HG03521 (cell line): ENCODE data around the gene SH3BGRL2.
"Not testable (repeated sequence)": the region's sequence is repeated elsewhere in the genome, so short reads cannot be mapped to it uniquely, and the experiment has no call there.

ENCODE experiments used
- ATAC-seq: cut with Tn5 transposase; IDR thresholded peaks from one replicate; pipeline ENCODE4 v1.9.1; 2021; ENCODE audit warnings: mild to moderate bottlenecking, moderate library complexity; ENCODE audit not compliant: unreplicated experiment

SH3BGRL2 gene

GRCh38 chr6:79647741-79648140, 16.6 kb downstream of the SH3BGRL2 start:
- no peak for ATAC-seq

- no peak for ATAC-seq
These were observed 17.2 kb downstream of the SH3BGRL2 start for GRCh38 chr6:79648328-79648727.

DNA sequence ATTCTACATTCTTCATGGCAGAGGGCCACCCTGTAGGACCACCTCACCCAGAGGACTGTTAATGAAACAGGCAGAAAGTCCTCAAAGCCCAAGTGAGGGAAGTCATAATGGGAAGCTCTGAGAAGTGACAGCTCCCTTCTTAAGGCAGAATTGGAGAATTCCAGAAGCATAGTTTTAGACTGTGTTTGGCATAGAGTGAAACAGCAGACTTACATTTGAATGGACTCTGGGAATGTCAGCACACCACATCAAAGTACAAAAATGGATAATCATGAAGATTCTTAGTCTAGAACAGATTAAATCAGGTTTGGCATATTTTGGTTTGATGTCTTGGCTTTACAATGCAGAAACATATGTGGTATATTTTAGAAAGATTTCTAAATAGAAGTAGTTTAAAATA, 17.9 kb downstream of the SH3BGRL2 start:
- ATAC-seq, result no peak

- no peak for ATAC-seq
These were observed 19.8 kb downstream of the SH3BGRL2 start for GRCh38 chr6:79650950-79651349.

DNA sequence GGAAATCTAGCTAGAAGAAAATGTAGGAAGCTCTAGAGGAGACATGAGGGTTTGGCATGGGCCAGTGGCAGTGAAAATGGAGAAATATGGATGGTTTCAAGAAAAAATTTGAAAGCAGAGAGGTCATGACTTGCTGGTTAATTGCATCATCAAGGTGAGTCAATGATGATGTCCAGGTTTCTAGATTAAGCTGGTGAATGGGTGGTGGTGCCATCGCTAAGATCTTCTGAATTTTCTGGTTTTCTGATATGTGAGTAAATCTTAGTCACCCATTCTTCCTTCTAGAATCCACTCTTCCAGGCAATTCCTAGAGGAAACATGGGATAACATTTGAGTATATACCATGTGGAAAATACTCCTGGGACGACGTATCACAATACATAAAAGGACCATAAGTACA, 25.0 kb downstream of the SH3BGRL2 start:
- ATAC-seq, result no peak

GRCh38 chr6:79657238-79657637, 26.1 kb downstream of the SH3BGRL2 start:
- ATAC-seq, result no peak

GRCh38 chr6:79663655-79664054, 32.5 kb downstream of the SH3BGRL2 start:
- ATAC-seq, result not testable (repeated sequence)

DNA sequence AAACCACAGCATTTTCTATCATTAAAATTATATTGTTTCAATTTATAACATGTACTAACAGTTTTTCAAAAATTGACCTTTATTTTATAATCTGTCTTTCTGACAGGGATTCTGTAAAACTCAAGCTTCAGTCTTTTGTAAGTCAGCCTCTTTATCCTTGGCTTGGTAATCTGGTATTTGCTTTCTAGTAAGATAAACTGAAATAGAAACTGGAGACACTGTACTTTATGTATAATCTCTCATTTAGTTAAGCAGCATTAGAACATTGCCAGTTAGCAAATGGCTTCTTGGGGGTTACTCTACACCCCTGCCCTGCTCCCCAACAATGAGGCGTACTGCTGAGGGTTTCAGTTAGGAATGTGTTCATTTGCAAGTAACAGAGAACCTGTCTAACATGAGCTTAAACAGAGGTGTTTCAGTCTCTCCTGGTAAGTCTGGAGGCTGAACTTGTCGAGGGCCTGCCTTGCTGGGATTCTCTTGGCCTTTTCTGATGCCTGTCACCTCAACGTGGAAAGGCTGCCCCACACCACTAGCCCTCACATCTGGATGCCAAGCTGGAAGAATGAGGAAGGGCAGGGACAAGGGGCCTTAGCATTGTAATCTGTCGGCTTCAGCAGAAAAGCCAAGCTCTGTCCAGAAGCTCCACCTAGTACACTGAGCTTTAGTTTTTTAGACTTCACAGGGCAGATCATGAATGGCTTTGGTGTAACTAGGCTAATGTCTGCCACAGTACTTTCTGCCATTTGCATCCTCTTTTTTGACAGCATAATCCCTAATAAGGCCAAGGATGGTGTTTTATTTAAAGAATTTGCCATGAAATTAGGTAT, 34.8 kb downstream of the SH3BGRL2 start:
- no peak for ATAC-seq

GRCh38 chr6:79666634-79667033, 35.5 kb downstream of the SH3BGRL2 start:
- ATAC-seq, result no peak

DNA sequence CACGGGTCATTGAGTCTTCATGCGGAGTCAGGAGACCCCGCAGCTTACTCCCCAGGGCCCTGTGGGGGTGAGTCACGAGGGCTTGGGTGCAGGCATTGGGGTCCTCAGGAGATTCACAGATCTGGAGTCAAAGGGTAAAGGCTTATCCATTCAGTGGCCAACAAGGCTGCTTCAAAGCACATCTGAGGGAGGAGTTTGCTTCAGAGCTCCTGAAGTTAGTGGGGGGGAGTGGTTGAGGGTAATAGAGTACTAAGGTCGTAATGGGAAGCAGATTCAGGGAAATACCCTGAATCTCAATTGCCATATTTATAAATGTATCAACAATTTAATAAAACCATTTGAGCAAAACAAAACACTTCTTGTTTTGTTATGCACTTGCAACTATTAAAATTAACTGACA, 37.3 kb downstream of the SH3BGRL2 start:
- no peak for ATAC-seq

- no peak for ATAC-seq
These were observed 38.6 kb downstream of the SH3BGRL2 start for GRCh38 chr6:79669766-79670165.

GRCh38 chr6:79670789-79671188, 39.7 kb downstream of the SH3BGRL2 start:
- ATAC-seq, result no peak

- ATAC-seq, result no peak
These were observed 40.6 kb downstream of the SH3BGRL2 start for GRCh38 chr6:79671600-79672266.

GRCh38 chr6:79672631-79673111, 41.5 kb downstream of the SH3BGRL2 start:
- no peak for ATAC-seq

DNA sequence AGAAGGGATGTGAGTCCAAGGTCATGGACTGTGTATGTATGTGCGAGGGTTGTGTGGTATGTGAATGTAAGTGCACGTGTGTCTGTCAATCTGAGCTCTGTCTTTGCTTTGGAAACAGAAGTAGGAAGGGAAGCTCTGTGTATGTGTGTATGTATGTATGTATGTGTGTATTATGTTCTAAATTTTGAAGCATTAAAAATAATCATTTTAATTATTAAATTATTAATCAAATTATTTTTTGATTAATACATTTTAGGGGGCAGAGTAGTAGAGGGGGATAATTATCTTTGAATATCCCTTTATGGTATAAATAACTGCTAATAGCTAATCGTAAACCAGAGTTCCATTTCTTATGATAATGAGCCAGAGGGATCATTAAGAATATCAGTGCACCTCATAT, 42.8 kb downstream of the SH3BGRL2 start:
- no peak for ATAC-seq

- no peak for ATAC-seq
These were observed 45.9 kb downstream of the SH3BGRL2 start for GRCh38 chr6:79676785-79677736.

- not testable (repeated sequence) for ATAC-seq
These were observed 51.6 kb downstream of the SH3BGRL2 start for GRCh38 chr6:79682682-79683081.

DNA sequence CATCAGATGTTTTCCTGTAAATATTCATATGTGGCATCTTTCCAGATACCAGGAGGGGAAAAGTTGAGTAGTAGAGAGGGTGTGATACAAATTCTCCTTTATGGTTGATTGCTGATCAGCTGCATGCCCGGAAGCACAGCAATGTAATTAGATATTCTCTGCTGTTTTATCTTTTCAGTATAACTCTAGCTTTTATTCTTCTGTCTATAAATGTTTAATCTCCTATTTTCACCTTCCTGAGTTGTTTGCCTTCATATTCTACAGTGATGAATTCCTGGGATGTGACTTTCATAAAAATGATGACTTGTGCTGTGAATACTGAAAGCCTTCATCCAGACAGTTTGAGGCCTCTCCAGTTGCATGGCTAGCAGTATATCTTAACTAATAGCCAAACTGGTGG, 53.7 kb downstream of the SH3BGRL2 start:
- ATAC-seq, result no peak

DNA sequence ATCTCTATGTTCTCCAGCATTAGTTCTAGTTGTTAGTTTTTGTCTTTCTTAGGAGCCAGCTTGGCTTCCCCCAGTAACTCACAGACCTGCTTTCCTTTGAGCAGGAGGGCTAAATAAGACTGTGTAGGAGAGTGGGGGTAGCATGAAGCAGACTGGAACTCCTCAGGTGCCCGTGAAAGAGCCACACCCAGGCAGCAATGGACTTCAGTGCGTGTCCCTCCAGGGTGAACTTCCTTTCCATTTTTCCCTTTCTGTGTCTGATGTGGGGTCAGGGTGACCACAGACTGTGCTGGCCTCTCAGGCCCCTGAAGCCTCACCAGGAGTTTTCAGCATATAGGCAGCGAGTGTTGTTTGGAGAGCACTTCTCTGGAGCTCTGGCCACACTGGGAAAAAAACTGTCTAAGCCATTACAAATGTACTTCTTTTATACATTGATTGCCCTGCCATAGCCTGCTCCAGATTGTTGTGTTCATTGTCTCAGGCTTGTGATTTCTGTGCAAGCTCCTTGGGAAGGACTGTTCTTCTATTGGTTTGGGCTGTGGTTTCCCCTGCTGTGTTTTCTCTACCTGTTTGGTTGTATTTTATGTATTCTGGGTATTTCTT, 55.7 kb downstream of the SH3BGRL2 start:
- ATAC-seq, result no peak

- no peak for ATAC-seq
These were observed 56.6 kb downstream of the SH3BGRL2 start for GRCh38 chr6:79687759-79688158.

- ATAC-seq, result no peak
These were observed 63.0 kb downstream of the SH3BGRL2 start for GRCh38 chr6:79694156-79694555.
